Bronchial epithelial cell (primary cell): Measurements from ENCODE around the gene BAX. TPM values are rescaled to one million over a fixed set of nuclear protein-coding genes. Genes with fewer than 3 reads are reported as not detected.

ENCODE experiments used
- DNase-seq: peaks from one replicate; pipeline ENCODE4 v3.0.0-alpha.2; 2010; ENCODE audit warnings: low read depth
- FAIRE-seq: peaks from 2 replicates; lab custom pipeline; 2011; peaks lifted over from hg19 to GRCh38; lab: Jason Lieb, UNC
- H3K27me3 ChIP-seq: 2 replicates; pipeline ENCODE4 v1.5.1; 2011; ENCODE audit warnings: low read length; ENCODE audit not compliant: control insufficient read depth, insufficient read depth
- H3K36me3 ChIP-seq: 2 replicates; pipeline ENCODE4 v1.5.1; 2011; ENCODE audit warnings: low read length; ENCODE audit not compliant: control insufficient read depth, insufficient read depth
- H3K4me3 ChIP-seq: 2 replicates; pipeline ENCODE4 v1.5.1; 2011; ENCODE audit warnings: mild to moderate bottlenecking, low read depth, low read length, control low read depth
- total RNA-seq: library from RNA; depleted of rRNA; stranded (reverse); fragments of >200 nt; gene quantifications from 2 replicates; pipeline ENCODE4 v1.2.1, GENCODE V29; 2014
- TF ChIP-seq, protein P1 (sequence below): IDR thresholded peaks from 2 replicates; pipeline ENCODE4 v1.5.1; 2011; ENCODE audit warnings: mild to moderate bottlenecking, moderate library complexity, low read length, control low read depth, inconsistent platforms; ENCODE audit not compliant: insufficient read depth, severe bottlenecking

Gene BAX
- total RNA-seq, 1 donor from 2014 or later: 64.8 TPM

GRCh38 chr19:48990400-48990799 is 35.7 kb downstream of the BAX start:
- H3K36me3 ChIP-seq: peaks cover 22% of the 10 kb centered on the region
- TF ChIP-seq, protein P1, sequence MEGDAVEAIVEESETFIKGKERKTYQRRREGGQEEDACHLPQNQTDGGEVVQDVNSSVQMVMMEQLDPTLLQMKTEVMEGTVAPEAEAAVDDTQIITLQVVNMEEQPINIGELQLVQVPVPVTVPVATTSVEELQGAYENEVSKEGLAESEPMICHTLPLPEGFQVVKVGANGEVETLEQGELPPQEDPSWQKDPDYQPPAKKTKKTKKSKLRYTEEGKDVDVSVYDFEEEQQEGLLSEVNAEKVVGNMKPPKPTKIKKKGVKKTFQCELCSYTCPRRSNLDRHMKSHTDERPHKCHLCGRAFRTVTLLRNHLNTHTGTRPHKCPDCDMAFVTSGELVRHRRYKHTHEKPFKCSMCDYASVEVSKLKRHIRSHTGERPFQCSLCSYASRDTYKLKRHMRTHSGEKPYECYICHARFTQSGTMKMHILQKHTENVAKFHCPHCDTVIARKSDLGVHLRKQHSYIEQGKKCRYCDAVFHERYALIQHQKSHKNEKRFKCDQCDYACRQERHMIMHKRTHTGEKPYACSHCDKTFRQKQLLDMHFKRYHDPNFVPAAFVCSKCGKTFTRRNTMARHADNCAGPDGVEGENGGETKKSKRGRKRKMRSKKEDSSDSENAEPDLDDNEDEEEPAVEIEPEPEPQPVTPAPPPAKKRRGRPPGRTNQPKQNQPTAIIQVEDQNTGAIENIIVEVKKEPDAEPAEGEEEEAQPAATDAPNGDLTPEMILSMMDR: no peak
- no peak for FAIRE-seq
- H3K27me3 ChIP-seq: no peaks in the 10 kb centered on the region
- no peak overlapping the region for H3K4me3 ChIP-seq
- DNase-seq: no peak

- no peak for FAIRE-seq
- H3K4me3 ChIP-seq: no peak overlapping the region
These were observed 36.4 kb downstream of the BAX start for GRCh38 chr19:48991011-48991609.

DNA sequence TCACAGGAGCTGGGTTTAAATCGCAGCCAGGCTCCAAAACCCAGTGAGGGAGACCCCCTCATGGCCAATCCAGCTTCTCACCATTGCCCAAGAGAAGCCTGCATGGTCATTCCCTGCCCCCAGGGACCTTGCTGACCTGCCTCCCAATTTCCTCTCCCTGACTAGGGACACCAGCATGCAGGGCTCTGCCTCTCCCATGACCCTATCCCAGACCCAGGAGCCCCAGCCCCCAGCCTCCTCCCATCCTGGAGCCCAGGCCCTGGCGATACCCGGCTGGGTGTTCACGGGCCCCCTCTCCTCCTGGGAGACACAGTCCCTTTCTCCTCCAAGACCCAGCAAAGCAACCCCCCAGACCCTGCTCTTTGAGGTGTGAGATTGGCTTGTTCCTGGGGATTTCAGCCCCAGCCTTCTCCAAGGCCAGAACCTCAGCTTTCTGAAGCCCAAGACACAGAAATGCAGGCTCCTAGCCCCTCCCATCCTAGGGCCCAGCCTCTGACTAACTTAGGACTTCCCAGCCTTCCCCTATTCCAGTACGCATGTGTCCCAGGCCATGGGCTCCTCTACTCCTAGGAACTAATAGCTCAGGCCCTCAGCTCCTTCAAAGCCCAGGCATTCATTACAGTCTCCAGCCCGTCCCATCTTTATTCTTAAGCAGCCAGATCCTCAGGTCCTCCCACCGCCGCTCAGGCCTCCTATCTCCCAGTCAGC is 37.4 kb downstream of the BAX start:
- FAIRE-seq: no peak
- peak overlapping the region; percentile 82 for H3K4me3 ChIP-seq
- TF ChIP-seq, protein P1: no peak
- DNase-seq: peak; percentile 69
- peaks cover 13% of the 10 kb centered on the region for H3K36me3 ChIP-seq
- H3K27me3 ChIP-seq: no peaks in the 10 kb centered on the region

More at GRCh38 chr19:48991011-48991609, 36.4 kb downstream of the BAX start:
- TF ChIP-seq, protein P1: no peak
- DNase-seq: no peak
- H3K36me3 ChIP-seq: peaks cover 17% of the 10 kb centered on the region
- no peaks in the 10 kb centered on the region for H3K27me3 ChIP-seq

- Histone ChIP-seq H3K4me3 (peak overlapping the region; percentile 82), H3K27me3 (no peaks in the 10 kb centered on the region), H3K36me3 (peaks cover 12% of the 10 kb centered on the region)
- no peak for FAIRE-seq
- TF ChIP-seq, protein P1: peak; percentile 5
- peak; percentile 12 for DNase-seq
These were observed 38.0 kb downstream of the BAX start for GRCh38 chr19:48992581-48993174.

- TF ChIP-seq, protein P1: peak; percentile 99
- Histone ChIP-seq H3K27me3 (no peaks in the 10 kb centered on the region), H3K36me3 (peaks cover 10% of the 10 kb centered on the region), H3K4me3 (peak within 1 kb of the TSS; percentile 82)
- FAIRE-seq: no peak
- peak; percentile 98 for DNase-seq
These were observed 38.7 kb downstream of the BAX start, which contains the start of the genes GYS1 and RUVBL2 for GRCh38 chr19:48993175-48994034. Gene GYS1 (minus strand): TSS chr19:48993309. CDS start chr19:48993112, 197 bp downstream. Gene RUVBL2 (plus strand): TSS chr19:48993887. CDS start chr19:48993912, 25 bp downstream.
